Amygdala (tissue), 56 donors: ENCODE data around the gene VSIG4.

Experiments
- DNase-seq, 56 donors: peaks; one replicate each; lab custom pipeline; 2025; lab: John Stamatoyannopoulos, UW

The VSIG4 gene

GRCh38 chrX:66012094-66012534, 27.8 kb downstream of the VSIG4 start:
- DNase-seq, result peak in 2 of 56 donors; percentile 4 to 10

- no peak for DNase-seq
Observed at GRCh38 chrX:66009231-66009845, 30.5 kb downstream of the VSIG4 start.

GRCh38 chrX:66008328-66008970, 31.4 kb downstream of the VSIG4 start:
- DNase-seq, result no peak

- no peak for DNase-seq
Observed at GRCh38 chrX:66007851-66008250, 32.0 kb downstream of the VSIG4 start.

- DNase-seq, result no peak
Observed at GRCh38 chrX:66005830-66006449, 33.9 kb downstream of the VSIG4 start.

GRCh38 chrX:66004928-66005829, 34.7 kb downstream of the VSIG4 start:
- DNase-seq, result no peak

- DNase-seq, result no peak
Observed at GRCh38 chrX:66002824-66003680, 36.8 kb downstream of the VSIG4 start.

GRCh38 chrX:66001596-66001995, 38.3 kb downstream of the VSIG4 start:
- no peak for DNase-seq

GRCh38 chrX:66000628-66001272, 39.1 kb downstream of the VSIG4 start:
- no peak for DNase-seq

GRCh38 chrX:66000178-66000577, 39.7 kb downstream of the VSIG4 start:
- DNase-seq, result no peak

GRCh38 chrX:65999563-66000148, 40.2 kb downstream of the VSIG4 start:
- DNase-seq, result no peak

- DNase-seq, result no peak
Observed at GRCh38 chrX:65999029-65999562, 40.8 kb downstream of the VSIG4 start.

GRCh38 chrX:65997978-65998717, 41.7 kb downstream of the VSIG4 start:
- DNase-seq, result no peak

- DNase-seq, result no peak
Observed at GRCh38 chrX:65994519-65995506, 45.1 kb downstream of the VSIG4 start.

GRCh38 chrX:65993915-65994460, 45.9 kb downstream of the VSIG4 start:
- DNase-seq, result no peak

- no peak for DNase-seq
Observed at GRCh38 chrX:65993332-65993731, 46.5 kb downstream of the VSIG4 start.

- DNase-seq, result no peak
Observed at GRCh38 chrX:65990702-65991101, 49.2 kb downstream of the VSIG4 start.
